Muscle of leg (tissue), 11 donors: Measurements from ENCODE around the gene PKMYT1. TPM values are rescaled to one million over a fixed set of nuclear protein-coding genes. Genes with fewer than 3 reads are reported as not detected.

Source experiments
- DNase-seq: peaks from one replicate; pipeline ENCODE4 v3.0.0; 2013
- H3K27ac ChIP-seq: one replicate; pipeline ENCODE4 v1.5.1; 2013; ENCODE audit warnings: mild to moderate bottlenecking, low read length, control low read depth
- H3K27me3 ChIP-seq: one replicate; pipeline ENCODE4 v1.6.1; 2013; ENCODE audit warnings: low read length; ENCODE audit not compliant: control insufficient read depth, insufficient read depth
- H3K36me3 ChIP-seq: one replicate; pipeline ENCODE4 v1.6.1; 2013; ENCODE audit warnings: low read length; ENCODE audit not compliant: control insufficient read depth, insufficient read depth
- H3K4me1 ChIP-seq: one replicate; pipeline ENCODE4 v1.6.1; 2013; ENCODE audit warnings: low read length; ENCODE audit not compliant: control insufficient read depth, insufficient read depth
- H3K4me3 ChIP-seq: one replicate; pipeline ENCODE4 v1.5.1; 2013; ENCODE audit warnings: low read length, control low read depth
- H3K9me3 ChIP-seq: replicated peaks from 2 replicates; pipeline ENCODE4 v1.6.1; 2013; ENCODE audit warnings: low read depth, low read length; ENCODE audit not compliant: control insufficient read depth
- WGBS: methylation state at CpG from one replicate; pipeline ENCODE4 v1.1.5; 2013; ENCODE audit warnings: missing lambda C conversion rate; ENCODE audit not compliant: insufficient coverage; 5-methylcytosine and 5-hydroxymethylcytosine counted together
- polyA plus RNA-seq, 8 donors: library from polyadenylated mRNA; unstranded; fragments of 120-200 nt; gene quantifications; one replicate each; pipeline versions ENCODE4 v1.2.1 to v1.2.3, GENCODE V29; 2013; ENCODE audit warnings: inconsistent platforms in 1 of 8, low replicate concordance in 1 of 8; ENCODE audit not compliant: insufficient read length in 8 of 8, insufficient read depth in 1 of 8
- total RNA-seq: library from RNA; stranded (reverse); fragments of 120-200 nt; gene quantifications from one replicate; pipeline ENCODE4 v1.2.4, GENCODE V29; 2013

The PKMYT1 gene
- total and polyA plus RNA-seq, 9 donors = 3.6 to 19.4 (median 14.1) TPM

GRCh38 chr16:3019594-3020246 lies 39.5 kb upstream of the PKMYT1 start:
- DNase-seq = no peak

GRCh38 chr16:3017794-3018506 lies 37.7 kb upstream of the PKMYT1 start, which contains the start of gene CLDN6:
TSS of gene CLDN6 (minus strand) at chr16:3018183. CDS start at chr16:3016021, 2,162 bp downstream.
- no peak for DNase-seq
- H3K4me1 ChIP-seq = peaks cover 41% of the 10 kb centered on the region
- peaks cover 3% of the 10 kb centered on the region for H3K36me3 ChIP-seq
- no peaks in the 10 kb centered on the region for H3K9me3 ChIP-seq
- H3K4me3 ChIP-seq = no peak within 1 kb of the TSS
- H3K27ac ChIP-seq = no peak within 1 kb of the TSS
- peaks cover 65% of the 10 kb centered on the region for H3K27me3 ChIP-seq
- 3% methylated on average over 34 of the region's 52 CpGs for WGBS

More at GRCh38 chr16:3019594-3020246, 39.5 kb upstream of the PKMYT1 start:
- H3K4me1 ChIP-seq = peaks cover 52% of the 10 kb centered on the region
- H3K27me3 ChIP-seq = peaks cover 47% of the 10 kb centered on the region
- WGBS = 26% methylated on average over 35 of the region's 40 CpGs
- peak overlapping the region; percentile 29 for H3K27ac ChIP-seq
- H3K4me3 ChIP-seq = peak overlapping the region; percentile 65
- peaks cover 3% of the 10 kb centered on the region for H3K36me3 ChIP-seq
- no peaks in the 10 kb centered on the region for H3K9me3 ChIP-seq

- WGBS = 20% methylated on average over 17 of the region's 20 CpGs
- H3K4me3 ChIP-seq = no peak overlapping the region
- peaks cover 71% of the 10 kb centered on the region for H3K27me3 ChIP-seq
- no peak overlapping the region for H3K27ac ChIP-seq
- no peaks in the 10 kb centered on the region for H3K9me3 ChIP-seq
- DNase-seq = no peak
- H3K4me1 ChIP-seq = peaks cover 37% of the 10 kb centered on the region
- H3K36me3 ChIP-seq = peaks cover 3% of the 10 kb centered on the region
Measured at GRCh38 chr16:3017344-3017743, 37.1 kb upstream of the PKMYT1 start.

- 83% methylated on average over 9 of the region's 13 CpGs for WGBS
- peaks cover 84% of the 10 kb centered on the region for H3K27me3 ChIP-seq
- peaks cover 32% of the 10 kb centered on the region for H3K4me1 ChIP-seq
- H3K27ac ChIP-seq = no peak overlapping the region
- no peak for DNase-seq
- H3K9me3 ChIP-seq = no peaks in the 10 kb centered on the region
- no peak overlapping the region for H3K4me3 ChIP-seq
- H3K36me3 ChIP-seq = no peaks in the 10 kb centered on the region
Measured at GRCh38 chr16:3015865-3016521, 35.7 kb upstream of the PKMYT1 start.

- Histone ChIP-seq H3K27ac (no peak overlapping the region), H3K9me3 (no peaks in the 10 kb centered on the region), H3K36me3 (no peaks in the 10 kb centered on the region), H3K4me1 (peaks cover 28% of the 10 kb centered on the region), H3K27me3 (peaks cover 94% of the 10 kb centered on the region), H3K4me3 (no peak overlapping the region)
- WGBS = 33% methylated on average over 1 of the region's 6 CpGs
- DNase-seq = no peak
Measured at GRCh38 chr16:3014971-3015370, 34.7 kb upstream of the PKMYT1 start.

- no peak for DNase-seq
- Histone ChIP-seq H3K4me3 (no peak overlapping the region), H3K9me3 (no peaks in the 10 kb centered on the region), H3K4me1 (peaks cover 26% of the 10 kb centered on the region), H3K27me3 (peaks cover 96% of the 10 kb centered on the region), H3K36me3 (no peaks in the 10 kb centered on the region), H3K27ac (no peak overlapping the region)
- 41% methylated on average over 10 of the region's 12 CpGs for WGBS
Measured at GRCh38 chr16:3013998-3014690, 33.9 kb upstream of the PKMYT1 start.

GRCh38 chr16:3013491-3013951 lies 33.3 kb upstream of the PKMYT1 start:
- no peak overlapping the region for H3K27ac ChIP-seq
- peaks cover 29% of the 10 kb centered on the region for H3K4me1 ChIP-seq
- no peak for DNase-seq
- H3K27me3 ChIP-seq = peaks cover 96% of the 10 kb centered on the region
- WGBS = 24% methylated on average over 27 of the region's 27 CpGs
- H3K9me3 ChIP-seq = no peaks in the 10 kb centered on the region
- H3K36me3 ChIP-seq = no peaks in the 10 kb centered on the region
- H3K4me3 ChIP-seq = no peak overlapping the region

GRCh38 chr16:3012828-3013420 lies 32.7 kb upstream of the PKMYT1 start, which contains the start of gene CLDN9:
TSS of gene CLDN9 (plus strand) at chr16:3012923. CDS start at chr16:3013363, 440 bp downstream.
- 21% methylated on average over 27 of the region's 27 CpGs for WGBS
- Histone ChIP-seq H3K4me3 (no peak within 1 kb of the TSS), H3K4me1 (peaks cover 29% of the 10 kb centered on the region), H3K27ac (no peak within 1 kb of the TSS), H3K36me3 (no peaks in the 10 kb centered on the region), H3K9me3 (no peaks in the 10 kb centered on the region), H3K27me3 (peaks cover 96% of the 10 kb centered on the region)
- no peak for DNase-seq

GRCh38 chr16:3012246-3012645 lies 32.0 kb upstream of the PKMYT1 start:
- Histone ChIP-seq H3K36me3 (no peaks in the 10 kb centered on the region), H3K9me3 (no peaks in the 10 kb centered on the region), H3K4me3 (no peak overlapping the region), H3K4me1 (peaks cover 33% of the 10 kb centered on the region), H3K27ac (no peak overlapping the region), H3K27me3 (peaks cover 96% of the 10 kb centered on the region)
- no peak for DNase-seq
- WGBS = 4% methylated on average over 17 of the region's 19 CpGs
